PFSK-1 (cell line): Measurements from ENCODE around the gene CLDN3. TPM values are rescaled to one million over a fixed set of nuclear protein-coding genes. Genes with fewer than 3 reads are reported as not detected.

ENCODE experiments used
- FOXP2 ChIP-seq: optimal IDR thresholded peaks from 2 replicates; pipeline ENCODE3; 2011; ENCODE audit warnings: borderline replicate concordance, control low read depth, inconsistent platforms; ENCODE audit not compliant: insufficient read depth; ENCODE audit errors: extremely low read length, extremely low read depth
- POLR2AphosphoS5 ChIP-seq: IDR thresholded peaks from 2 replicates; pipeline ENCODE4 v1.6.1; 2012; ENCODE audit warnings: low read depth, mild to moderate bottlenecking, control low read depth, low read length, moderate library complexity
- SIN3A ChIP-seq: IDR thresholded peaks from 2 replicates; pipeline ENCODE4 v1.6.1; 2012; ENCODE audit warnings: mild to moderate bottlenecking, low read length, moderate library complexity, borderline replicate concordance; ENCODE audit not compliant: insufficient read depth
- TAF1 ChIP-seq: IDR thresholded peaks from 2 replicates; pipeline ENCODE4 v1.6.1; 2012; ENCODE audit warnings: low read length, control low read depth, borderline replicate concordance; ENCODE audit not compliant: insufficient read depth
- polyA plus RNA-seq: library from polyadenylated mRNA; unstranded; fragments of >200 nt; gene quantifications from one replicate; pipeline ENCODE4 v1.2.1, GENCODE V29; 2012; ENCODE audit warnings: low read depth, missing spikeins; ENCODE audit not compliant: insufficient read length
- TF ChIP-seq, protein P1 (sequence below), 2 experiments: IDR thresholded peaks; 2 replicates each; pipeline versions ENCODE4 v1.6.1 to v1.8.0; 2011 to 2012; ENCODE audit warnings: low read depth in 2 of 2, low read length in 2 of 2, control low read depth in 1 of 2, inconsistent platforms in 1 of 2, mild to moderate bottlenecking in 1 of 2, moderate library complexity in 1 of 2; ENCODE audit not compliant: insufficient read depth in 1 of 2

The CLDN3 gene, protein sequence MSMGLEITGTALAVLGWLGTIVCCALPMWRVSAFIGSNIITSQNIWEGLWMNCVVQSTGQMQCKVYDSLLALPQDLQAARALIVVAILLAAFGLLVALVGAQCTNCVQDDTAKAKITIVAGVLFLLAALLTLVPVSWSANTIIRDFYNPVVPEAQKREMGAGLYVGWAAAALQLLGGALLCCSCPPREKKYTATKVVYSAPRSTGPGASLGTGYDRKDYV
- polyA plus RNA-seq = not detected

DNA sequence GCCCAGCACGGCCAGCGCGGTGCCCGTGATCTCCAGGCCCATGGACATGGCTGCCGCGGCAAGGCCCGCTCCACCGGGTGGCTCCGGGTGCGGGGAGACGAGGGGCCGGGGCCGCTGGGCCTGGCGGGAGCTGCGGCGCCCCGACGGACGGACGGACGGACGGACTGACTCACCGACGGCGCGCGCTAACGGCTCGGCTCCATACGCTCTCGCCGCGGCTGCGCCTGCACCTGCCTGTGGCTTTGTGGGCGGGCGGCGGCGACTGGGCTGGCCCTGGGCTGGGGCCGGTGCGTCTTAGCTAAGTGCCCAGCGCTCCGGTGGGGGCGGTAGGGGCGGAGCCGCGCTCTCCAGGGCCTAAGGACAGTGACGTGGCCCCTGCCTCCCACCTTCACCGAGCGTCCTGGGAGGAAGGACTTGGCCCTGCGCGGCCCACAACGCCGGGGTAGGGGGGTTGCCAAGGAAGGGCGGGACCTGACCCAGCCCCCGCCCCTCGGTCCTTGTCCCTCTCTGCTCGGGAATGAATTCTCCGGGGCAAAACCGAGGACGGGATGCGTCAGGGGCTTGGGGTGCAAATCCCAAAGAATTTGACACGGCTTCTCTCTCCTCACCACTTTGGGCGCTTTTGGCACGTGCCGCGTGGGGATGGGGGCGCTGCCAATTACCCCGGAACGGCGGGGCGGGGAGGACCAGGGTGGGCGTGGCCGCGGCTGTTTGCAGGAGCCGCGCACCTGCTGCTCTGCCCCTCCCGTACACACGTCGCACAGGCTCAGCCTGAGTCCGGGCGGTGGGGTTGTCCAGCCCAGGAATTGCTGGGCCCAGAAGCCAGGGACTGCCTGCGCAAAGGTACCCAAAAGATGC is at the start of gene CLDN3:
TSS of gene CLDN3 (minus strand) at position 269 of the 858 bp plus-strand sequence. CDS start at position 48, 221 bp downstream.
- TF ChIP-seq FOXP2 (no peak), TAF1 (no peak), SIN3A (no peak), POLR2AphosphoS5 (no peak)
- TF ChIP-seq, protein P1, sequence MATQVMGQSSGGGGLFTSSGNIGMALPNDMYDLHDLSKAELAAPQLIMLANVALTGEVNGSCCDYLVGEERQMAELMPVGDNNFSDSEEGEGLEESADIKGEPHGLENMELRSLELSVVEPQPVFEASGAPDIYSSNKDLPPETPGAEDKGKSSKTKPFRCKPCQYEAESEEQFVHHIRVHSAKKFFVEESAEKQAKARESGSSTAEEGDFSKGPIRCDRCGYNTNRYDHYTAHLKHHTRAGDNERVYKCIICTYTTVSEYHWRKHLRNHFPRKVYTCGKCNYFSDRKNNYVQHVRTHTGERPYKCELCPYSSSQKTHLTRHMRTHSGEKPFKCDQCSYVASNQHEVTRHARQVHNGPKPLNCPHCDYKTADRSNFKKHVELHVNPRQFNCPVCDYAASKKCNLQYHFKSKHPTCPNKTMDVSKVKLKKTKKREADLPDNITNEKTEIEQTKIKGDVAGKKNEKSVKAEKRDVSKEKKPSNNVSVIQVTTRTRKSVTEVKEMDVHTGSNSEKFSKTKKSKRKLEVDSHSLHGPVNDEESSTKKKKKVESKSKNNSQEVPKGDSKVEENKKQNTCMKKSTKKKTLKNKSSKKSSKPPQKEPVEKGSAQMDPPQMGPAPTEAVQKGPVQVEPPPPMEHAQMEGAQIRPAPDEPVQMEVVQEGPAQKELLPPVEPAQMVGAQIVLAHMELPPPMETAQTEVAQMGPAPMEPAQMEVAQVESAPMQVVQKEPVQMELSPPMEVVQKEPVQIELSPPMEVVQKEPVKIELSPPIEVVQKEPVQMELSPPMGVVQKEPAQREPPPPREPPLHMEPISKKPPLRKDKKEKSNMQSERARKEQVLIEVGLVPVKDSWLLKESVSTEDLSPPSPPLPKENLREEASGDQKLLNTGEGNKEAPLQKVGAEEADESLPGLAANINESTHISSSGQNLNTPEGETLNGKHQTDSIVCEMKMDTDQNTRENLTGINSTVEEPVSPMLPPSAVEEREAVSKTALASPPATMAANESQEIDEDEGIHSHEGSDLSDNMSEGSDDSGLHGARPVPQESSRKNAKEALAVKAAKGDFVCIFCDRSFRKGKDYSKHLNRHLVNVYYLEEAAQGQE (IDR thresholded peaks at IDR 0.05; ENCODE audit: insufficient read depth in 1 of 2, low read depth in 2 of 2, low read length in 2 of 2) = no peak

DNA sequence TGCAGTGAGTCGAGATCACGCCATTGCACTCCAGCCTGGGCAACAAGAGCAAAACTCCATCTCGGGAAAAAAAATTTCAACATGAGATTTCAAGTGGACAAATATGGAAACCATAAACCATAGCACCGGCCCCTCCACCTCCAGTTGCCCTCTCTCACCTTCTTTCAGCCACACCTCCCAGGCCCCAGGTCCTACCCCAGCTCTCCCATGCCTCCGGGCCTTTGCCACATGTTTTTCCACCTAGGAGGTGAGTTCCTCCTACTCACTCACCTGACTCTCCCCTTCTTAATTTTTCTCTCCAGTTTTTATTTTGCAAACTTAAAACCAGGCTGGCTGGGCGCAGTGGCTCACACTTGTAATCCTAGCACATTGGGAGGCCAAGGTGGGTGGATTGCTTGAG is 47.1 kb upstream of the CLDN3 start:
- no peak for TF ChIP-seq FOXP2
- TF ChIP-seq POLR2AphosphoS5 = no peak
- TF ChIP-seq SIN3A = no peak
- TF ChIP-seq TAF1 = no peak
- TF ChIP-seq, protein P1 (IDR thresholded peaks at IDR 0.05; ENCODE audit: insufficient read depth in 1 of 2, low read depth in 2 of 2, low read length in 2 of 2) = no peak

DNA sequence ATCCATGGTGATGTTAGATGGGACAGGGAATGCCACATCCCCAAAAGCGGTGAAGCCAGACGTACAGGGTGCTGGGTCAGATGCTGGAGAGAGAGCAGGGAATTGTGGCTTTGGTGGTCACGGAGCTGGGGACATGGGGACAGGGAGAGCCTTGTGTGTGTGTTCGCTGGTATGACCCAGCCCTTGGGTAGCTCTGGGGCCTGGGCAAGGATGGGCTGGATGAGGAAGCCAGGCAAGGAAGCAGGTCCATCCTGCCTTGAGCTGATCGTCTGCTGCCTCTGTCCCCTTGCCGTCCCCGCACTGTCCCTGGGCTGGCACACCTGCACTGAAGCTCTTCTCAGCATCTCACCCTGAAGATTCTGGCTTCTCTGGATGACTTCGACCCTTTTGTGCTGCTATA is 45.4 kb upstream of the CLDN3 start:
- TF ChIP-seq SIN3A = no peak
- TF ChIP-seq POLR2AphosphoS5 = no peak
- TF ChIP-seq FOXP2 = no peak
- TF ChIP-seq, protein P1 (IDR thresholded peaks at IDR 0.05; ENCODE audit: insufficient read depth in 1 of 2, low read depth in 2 of 2, low read length in 2 of 2) = no peak
- no peak for TF ChIP-seq TAF1

DNA sequence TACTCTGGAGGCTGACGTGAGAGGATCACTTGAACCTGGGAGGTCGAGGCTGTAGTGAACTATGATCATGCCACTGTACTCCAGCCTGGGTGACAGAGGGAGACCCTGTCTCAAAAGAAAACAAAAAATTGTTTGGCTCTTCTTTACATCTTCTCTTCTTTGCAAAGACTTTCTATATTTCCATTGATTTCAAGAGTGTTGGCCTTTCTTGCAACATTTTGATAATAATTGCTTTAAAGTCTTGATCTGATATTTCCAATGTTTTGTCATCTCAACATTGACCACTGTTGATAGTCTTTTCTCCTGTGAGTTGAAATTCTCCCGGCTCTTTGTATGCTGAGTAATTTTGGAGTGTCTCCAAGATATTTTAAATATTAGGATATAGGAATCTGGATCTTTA is 42.9 kb upstream of the CLDN3 start:
- TF ChIP-seq FOXP2 (no peak), POLR2AphosphoS5 (no peak), SIN3A (no peak), TAF1 (no peak)
- TF ChIP-seq, protein P1 (IDR thresholded peaks at IDR 0.05; ENCODE audit: insufficient read depth in 1 of 2, low read depth in 2 of 2, low read length in 2 of 2) = no peak
